Effector CD8-positive, alpha-beta T cell (primary cell): ENCODE results near the gene HOXC5.

Source experiments
- DNase-seq: peaks from one replicate; lab custom pipeline; 2025; lab: John Stamatoyannopoulos, UW

The HOXC5 gene

GRCh38 chr12:54006559-54007220 is 26.2 kb upstream of the HOXC5 start:
- no peak for DNase-seq

- DNase-seq, result no peak
Observed at GRCh38 chr12:54007538-54008259, 25.2 kb upstream of the HOXC5 start.

- DNase-seq, result no peak
Observed at GRCh38 chr12:54008260-54008552, 24.6 kb upstream of the HOXC5 start.

- no peak for DNase-seq
Observed at GRCh38 chr12:54009171-54010052, 23.4 kb upstream of the HOXC5 start.

GRCh38 chr12:54010053-54010971 is 22.5 kb upstream of the HOXC5 start:
- no peak for DNase-seq

DNA sequence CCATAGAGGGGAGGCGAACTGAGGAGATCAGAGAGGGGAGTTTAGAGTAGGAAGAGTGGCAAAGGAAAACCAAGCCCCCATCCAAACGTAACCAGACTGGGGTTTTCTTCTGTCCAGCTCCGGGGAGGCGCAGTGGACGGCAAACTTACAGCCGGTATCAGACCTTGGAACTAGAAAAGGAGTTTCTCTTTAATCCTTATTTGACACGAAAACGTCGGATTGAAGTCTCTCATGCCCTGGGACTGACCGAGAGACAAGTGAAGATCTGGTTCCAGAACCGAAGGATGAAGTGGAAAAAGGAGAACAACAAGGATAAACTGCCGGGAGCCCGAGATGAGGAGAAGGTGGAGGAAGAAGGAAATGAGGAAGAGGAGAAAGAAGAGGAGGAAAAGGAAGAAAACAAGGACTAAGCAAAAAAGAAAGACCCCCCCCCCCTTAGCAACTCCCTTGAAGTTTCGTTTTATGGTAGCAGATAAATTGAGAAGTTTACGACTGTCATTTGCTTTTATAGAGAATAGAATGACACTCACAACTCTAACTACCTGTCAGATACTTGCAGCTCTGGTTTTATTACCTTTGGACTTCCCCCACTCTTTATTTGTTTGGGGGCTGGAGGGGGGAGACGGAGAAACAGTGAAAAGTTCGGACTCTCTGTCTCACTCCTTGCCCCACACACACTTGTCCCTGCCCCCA is 21.7 kb upstream of the HOXC5 start:
- DNase-seq, result no peak

DNA sequence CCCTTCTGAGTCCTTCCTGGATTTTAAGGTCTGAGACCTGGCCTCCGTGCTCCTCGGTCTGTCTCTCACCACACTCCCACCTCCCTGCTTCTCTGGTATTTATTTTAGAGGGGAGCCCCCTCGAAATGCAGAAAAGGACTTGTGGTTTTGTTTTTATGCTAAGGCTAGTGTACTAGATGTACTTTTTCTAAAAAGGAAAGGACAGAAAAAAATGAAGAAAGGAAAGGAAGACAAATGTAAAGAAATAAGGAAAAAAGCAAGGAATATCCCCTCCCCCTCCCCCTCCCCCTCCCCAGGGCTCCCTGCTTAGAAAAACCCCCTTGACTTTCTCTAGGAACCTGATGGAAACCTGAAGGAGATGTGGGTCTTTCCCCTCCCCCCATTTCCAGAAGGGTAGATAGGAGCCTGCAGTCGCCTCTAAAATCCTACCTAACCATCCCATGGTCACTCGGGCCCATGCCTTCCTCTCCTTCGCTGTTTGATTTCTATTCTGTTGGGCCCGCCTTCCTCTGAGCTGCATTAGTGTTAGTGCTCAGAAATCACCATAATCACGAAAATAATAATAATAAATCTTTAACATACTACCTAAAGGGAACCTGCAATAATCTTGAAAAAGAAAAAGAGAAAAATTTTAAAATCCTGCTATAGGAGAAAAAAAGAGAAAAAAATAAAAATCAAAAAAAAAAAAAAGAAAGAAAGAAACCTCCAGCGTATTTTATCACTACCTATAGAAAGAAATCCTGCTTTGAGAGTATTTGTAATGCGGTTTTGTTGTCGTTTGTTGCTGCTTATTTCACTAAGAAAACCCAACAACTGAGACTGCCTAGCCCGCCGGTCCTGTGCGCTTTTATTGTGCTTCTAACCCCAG is 21.0 kb upstream of the HOXC5 start:
- no peak for DNase-seq

GRCh38 chr12:54012631-54013409 is 20.0 kb upstream of the HOXC5 start:
- DNase-seq, result no peak

- DNase-seq, result no peak
Observed at GRCh38 chr12:54014377-54015017, 18.4 kb upstream of the HOXC5 start.

DNA sequence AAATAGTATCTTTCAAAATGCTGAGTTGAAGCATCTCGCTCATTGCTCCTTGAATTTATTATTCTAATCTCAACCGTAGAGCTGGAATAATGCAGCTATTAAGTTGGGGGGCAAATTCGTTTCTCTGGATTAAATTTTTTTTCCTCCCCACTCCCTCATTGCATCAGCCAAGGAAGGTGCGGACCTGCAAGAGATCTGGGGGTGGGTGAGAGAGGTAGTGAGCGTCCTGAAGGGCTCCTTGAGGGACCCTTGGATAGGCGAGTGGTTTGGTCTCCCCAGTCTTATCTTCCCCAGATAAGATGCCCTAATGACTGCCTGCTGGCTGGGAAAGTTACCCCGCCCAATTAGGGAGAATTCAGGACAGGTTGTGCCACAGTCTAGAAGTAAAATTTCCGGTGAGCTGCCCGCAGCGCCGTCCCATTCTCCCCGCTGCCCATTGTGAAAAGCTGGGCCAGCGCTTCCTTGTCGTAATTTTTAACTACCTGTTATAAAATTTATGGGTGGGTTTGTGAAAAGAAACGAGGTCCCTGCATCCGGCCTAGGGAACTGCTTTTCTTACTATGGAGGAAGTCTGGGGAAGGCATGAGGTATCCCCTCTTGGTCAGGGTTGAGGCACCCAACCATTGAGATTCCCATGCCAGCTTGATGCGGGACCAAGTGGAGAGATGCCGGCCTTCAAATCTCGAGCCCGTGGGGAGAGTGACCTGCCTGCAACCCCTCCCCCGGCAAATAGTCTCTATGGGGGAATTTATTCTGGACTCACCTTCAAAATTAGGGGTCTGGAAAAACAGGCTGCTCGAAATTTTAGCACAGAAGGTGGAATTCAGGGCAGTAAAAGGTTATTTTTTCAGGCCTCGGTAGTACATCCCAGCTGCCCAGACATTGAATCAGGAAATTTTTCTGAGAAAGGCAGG is 17.6 kb upstream of the HOXC5 start:
- no peak for DNase-seq

DNA sequence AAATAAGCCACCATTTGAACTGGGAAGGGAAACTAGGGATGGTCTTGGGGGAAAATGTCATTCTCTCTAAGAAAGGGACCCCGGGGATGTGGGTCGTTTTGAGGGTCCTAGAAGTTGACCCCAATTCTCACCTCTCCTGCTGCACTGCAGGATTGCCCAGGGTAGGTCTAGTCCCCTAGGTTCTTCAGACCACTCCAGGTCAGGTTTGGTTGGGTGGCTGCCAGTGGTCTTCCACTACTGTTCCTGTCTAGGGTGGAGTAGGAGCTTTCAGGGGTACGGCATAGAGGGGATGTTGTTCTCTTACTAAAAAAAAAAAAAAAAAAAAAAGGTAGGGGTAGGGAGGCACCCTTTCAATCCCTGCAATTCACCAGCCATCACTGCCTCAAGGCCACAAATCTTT is 16.8 kb upstream of the HOXC5 start:
- no peak for DNase-seq

DNA sequence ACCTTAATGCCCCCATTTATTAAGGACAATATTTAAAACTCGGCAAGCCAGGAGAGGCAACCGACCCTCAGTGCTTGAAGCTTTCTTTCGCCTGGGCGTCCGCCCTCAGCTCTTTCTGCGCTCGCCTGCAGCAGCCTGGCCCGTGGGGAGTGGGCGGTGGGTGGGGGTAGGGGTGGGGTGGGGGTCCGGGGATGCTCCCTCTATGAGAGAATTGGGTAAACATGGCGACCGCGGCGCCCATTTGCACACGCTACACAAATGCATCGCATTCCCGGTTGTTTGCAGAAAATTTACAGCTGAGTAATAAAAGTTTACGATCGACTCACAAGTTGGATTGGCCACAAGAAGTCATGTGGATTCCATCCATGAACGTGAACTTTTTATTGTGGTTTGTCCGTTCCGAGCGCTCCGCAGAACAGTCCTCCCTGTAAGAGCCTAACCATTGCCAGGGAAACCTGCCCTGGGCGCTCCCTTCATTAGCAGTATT is 16.3 kb upstream of the HOXC5 start:
- DNase-seq, result no peak

- DNase-seq, result no peak
Observed at GRCh38 chr12:54017027-54017788, 15.6 kb upstream of the HOXC5 start.

- peak; percentile 59 for DNase-seq
Observed at GRCh38 chr12:54017878-54018467, 14.9 kb upstream of the HOXC5 start.

DNA sequence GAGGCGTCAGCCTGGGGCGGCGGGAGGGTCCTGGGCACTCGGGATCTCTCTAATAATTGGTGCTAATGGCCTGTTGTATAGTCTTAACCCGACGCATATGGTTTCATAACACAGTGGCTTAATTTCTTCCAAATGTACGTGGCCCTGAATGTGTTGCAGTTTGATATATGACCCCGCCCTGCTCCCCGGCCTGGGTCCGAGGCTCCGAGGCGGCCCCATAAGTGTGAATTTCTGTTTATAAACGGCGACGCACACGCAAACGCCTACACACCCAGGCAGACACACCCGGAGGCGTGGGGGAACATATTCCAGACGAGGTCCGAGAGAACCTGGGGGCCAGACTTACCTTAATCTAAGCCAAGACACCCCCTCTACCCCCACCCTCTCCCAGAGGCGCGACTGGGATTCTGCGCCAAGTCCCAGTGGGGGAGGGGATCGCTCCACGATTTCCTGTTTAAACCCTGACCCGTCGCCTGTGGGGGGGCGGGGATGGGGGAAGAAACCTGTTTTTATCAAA is 14.3 kb upstream of the HOXC5 start:
- DNase-seq, result no peak

DNA sequence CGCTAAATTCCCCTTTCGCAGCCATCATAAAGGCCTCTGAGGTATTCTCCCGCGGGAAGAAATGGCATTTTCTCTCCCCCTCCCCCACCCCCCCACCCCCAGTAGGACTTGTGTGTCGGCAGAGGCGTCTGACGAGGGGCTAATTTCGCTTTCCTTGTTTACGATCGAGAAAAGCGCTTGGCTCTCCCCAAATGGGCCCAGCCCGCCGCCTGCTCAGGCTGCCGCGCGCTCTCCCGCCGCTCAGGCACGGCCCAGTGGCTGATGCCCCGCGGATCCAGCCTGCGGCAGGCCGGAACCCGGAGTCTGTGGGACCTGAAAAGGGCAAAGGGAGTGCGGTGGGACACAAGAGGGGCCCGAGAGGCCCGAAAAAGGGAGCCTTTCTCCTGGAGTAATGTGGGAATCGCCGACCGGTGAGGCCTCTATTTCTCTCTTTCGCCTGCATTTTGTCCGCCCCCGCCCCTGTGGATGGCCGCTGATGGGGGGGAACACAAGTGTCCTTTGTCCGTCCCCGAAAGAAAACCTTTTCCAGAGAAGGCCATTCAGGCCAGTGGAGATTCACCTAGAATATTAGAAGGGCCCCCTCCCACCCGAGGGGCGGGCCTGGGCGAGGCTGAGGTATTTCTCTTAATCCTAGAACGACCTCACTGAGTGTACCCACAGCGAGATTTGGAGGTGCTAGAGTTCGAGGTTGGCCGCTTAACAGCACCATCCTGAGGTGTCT is 13.6 kb upstream of the HOXC5 start:
- DNase-seq, result no peak
